MM.1S (cell line): ENCODE results near the gene OSBPL8.

ENCODE experiments used
- DNase-seq: peaks from one replicate; pipeline ENCODE4 v3.0.0-alpha.2; 2015
- H2AFZ ChIP-seq: fragments of 300-600 bp; sonication (generic); 2 replicates; pipeline ENCODE4 v1.6.0; 2016; ENCODE audit warnings: antibody characterized with exemption, low read length
- H3F3A ChIP-seq: fragments of 300-600 bp; sonication (generic); 2 replicates; pipeline ENCODE4 v1.6.1; 2016; ENCODE audit warnings: mild to moderate bottlenecking, antibody characterized with exemption, low read length, moderate library complexity, mixed read lengths; ENCODE audit not compliant: insufficient read depth
- H3K27ac ChIP-seq: fragments of 300-600 bp; sonication (generic); 2 replicates; pipeline ENCODE4 v1.5.1; 2016; ENCODE audit warnings: mild to moderate bottlenecking, low read length
- H3K27me3 ChIP-seq: fragments of 300-600 bp; sonication (generic); replicated peaks from 2 replicates; pipeline ENCODE4 v1.6.0; 2016; ENCODE audit warnings: low read length; ENCODE audit not compliant: insufficient read depth
- H3K36me3 ChIP-seq: fragments of 300-600 bp; sonication (generic); replicated peaks from 2 replicates; pipeline ENCODE4 v1.6.1; 2016; ENCODE audit warnings: mild to moderate bottlenecking, low read length, mixed read lengths; ENCODE audit not compliant: insufficient read depth
- H3K4me1 ChIP-seq: fragments of 300-600 bp; sonication (generic); 2 replicates; pipeline ENCODE4 v1.6.1; 2016; ENCODE audit warnings: low read length, mixed read lengths
- H3K4me2 ChIP-seq: fragments of 300-600 bp; sonication (generic); 2 replicates; pipeline ENCODE4 v1.6.0; 2016; ENCODE audit warnings: low read depth, low read length
- H3K4me3 ChIP-seq: fragments of 300-600 bp; sonication (generic); 2 replicates; pipeline ENCODE4 v1.5.1; 2016; ENCODE audit warnings: low read length, mixed read lengths
- H3K79me2 ChIP-seq: fragments of 300-600 bp; sonication (generic); 2 replicates; pipeline ENCODE4 v1.6.1; 2016; ENCODE audit warnings: mixed run types, low read length, mixed read lengths
- H3K9ac ChIP-seq: fragments of 300-600 bp; sonication (generic); 2 replicates; pipeline ENCODE4 v1.6.1; 2016; ENCODE audit warnings: low read length, mixed read lengths
- H3K9me2 ChIP-seq: fragments of 300-600 bp; sonication (generic); replicated peaks from 2 replicates; pipeline ENCODE4 v1.6.1; 2016; ENCODE audit warnings: mild to moderate bottlenecking, low read length, mixed read lengths; ENCODE audit not compliant: insufficient read depth
- H3K9me3 ChIP-seq: fragments of 300-600 bp; sonication (generic); replicated peaks from 2 replicates; pipeline ENCODE4 v1.6.1; 2016; ENCODE audit warnings: mild to moderate bottlenecking, low read length, mixed read lengths; ENCODE audit not compliant: insufficient read depth
- H4K20me1 ChIP-seq: fragments of 300-600 bp; sonication (generic); 2 replicates; pipeline ENCODE4 v1.6.1; 2016; ENCODE audit warnings: mild to moderate bottlenecking, low read length, moderate library complexity, mixed read lengths; ENCODE audit not compliant: insufficient read depth
- EZH2 ChIP-seq: fragments of 300-600 bp; sonication (generic); optimal IDR thresholded peaks from 2 replicates; pipeline ENCODE3; 2017; ENCODE audit warnings: low read depth, mild to moderate bottlenecking, antibody characterized with exemption, low read length, mixed read lengths
- EZH2phosphoT487 ChIP-seq: fragments of 300-600 bp; sonication (generic); IDR thresholded peaks from 2 replicates; pipeline ENCODE4 v1.6.1; 2018; ENCODE audit warnings: antibody characterized with exemption, low read length
- TF ChIP-seq, protein P1 (sequence below): fragments of 300-600 bp; sonication (generic); IDR thresholded peaks from 2 replicates; pipeline ENCODE4 v1.5.1; 2016; ENCODE audit warnings: antibody characterized with exemption, low read length, mixed read lengths

Gene OSBPL8

GRCh38 chr12:76375939-76376338 lies 183.6 kb downstream of the OSBPL8 start:
- Histone ChIP-seq H3K9ac (no peak overlapping the region), H3K27me3 (no peaks in the 10 kb centered on the region), H3K4me3 (no peak overlapping the region), H3K9me3 (no peaks in the 10 kb centered on the region), H3K9me2 (no peaks in the 10 kb centered on the region), H4K20me1 (no peaks in the 10 kb centered on the region), H3K27ac (no peak overlapping the region), H3K4me2 (no peak overlapping the region), H2AFZ (no peak overlapping the region), H3K4me1 (no peaks in the 10 kb centered on the region), H3K79me2 (no peaks in the 10 kb centered on the region), H3F3A (no peaks in the 10 kb centered on the region), H3K36me3 (0 out of 2 replicates have a peak, but pooled peaks cover 4% of the 10 kb centered on the region)
- DNase-seq, result no peak
- TF ChIP-seq, protein P1, sequence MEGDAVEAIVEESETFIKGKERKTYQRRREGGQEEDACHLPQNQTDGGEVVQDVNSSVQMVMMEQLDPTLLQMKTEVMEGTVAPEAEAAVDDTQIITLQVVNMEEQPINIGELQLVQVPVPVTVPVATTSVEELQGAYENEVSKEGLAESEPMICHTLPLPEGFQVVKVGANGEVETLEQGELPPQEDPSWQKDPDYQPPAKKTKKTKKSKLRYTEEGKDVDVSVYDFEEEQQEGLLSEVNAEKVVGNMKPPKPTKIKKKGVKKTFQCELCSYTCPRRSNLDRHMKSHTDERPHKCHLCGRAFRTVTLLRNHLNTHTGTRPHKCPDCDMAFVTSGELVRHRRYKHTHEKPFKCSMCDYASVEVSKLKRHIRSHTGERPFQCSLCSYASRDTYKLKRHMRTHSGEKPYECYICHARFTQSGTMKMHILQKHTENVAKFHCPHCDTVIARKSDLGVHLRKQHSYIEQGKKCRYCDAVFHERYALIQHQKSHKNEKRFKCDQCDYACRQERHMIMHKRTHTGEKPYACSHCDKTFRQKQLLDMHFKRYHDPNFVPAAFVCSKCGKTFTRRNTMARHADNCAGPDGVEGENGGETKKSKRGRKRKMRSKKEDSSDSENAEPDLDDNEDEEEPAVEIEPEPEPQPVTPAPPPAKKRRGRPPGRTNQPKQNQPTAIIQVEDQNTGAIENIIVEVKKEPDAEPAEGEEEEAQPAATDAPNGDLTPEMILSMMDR, result no peak
- TF ChIP-seq EZH2phosphoT487 (no peak), EZH2 (no peak)

DNA sequence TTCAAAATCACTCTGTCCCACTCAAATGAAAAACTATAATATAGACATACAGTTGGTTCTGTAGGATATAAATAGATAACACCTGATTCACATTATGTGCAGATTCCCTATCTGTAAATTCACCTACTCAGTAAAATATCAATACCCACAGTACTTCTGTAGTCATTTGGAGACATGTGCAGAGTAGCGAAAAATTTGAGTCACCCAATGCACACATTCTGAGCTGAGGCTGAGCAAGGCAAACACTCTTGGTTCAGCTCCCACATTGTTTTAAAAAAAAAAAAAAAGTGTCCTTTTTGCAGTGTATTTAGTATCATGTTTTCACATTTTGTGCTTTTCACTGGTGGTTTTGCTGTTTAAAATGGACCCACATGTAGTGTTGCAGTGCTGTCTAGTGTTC lies 184.1 kb downstream of the OSBPL8 start:
- Histone ChIP-seq H3K9ac (no peak overlapping the region), H3K27ac (no peak overlapping the region), H3K27me3 (no peaks in the 10 kb centered on the region), H3K4me2 (no peak overlapping the region), H4K20me1 (no peaks in the 10 kb centered on the region), H3K36me3 (0 out of 2 replicates have a peak, but pooled peaks cover 4% of the 10 kb centered on the region), H3K4me3 (no peak overlapping the region), H3K4me1 (no peaks in the 10 kb centered on the region), H3K9me3 (no peaks in the 10 kb centered on the region), H3K9me2 (no peaks in the 10 kb centered on the region), H2AFZ (no peak overlapping the region), H3F3A (no peaks in the 10 kb centered on the region), H3K79me2 (no peaks in the 10 kb centered on the region)
- no peak for DNase-seq
- no peak for TF ChIP-seq EZH2
- TF ChIP-seq EZH2phosphoT487, result no peak
- TF ChIP-seq, protein P1, result no peak

- H3K27ac ChIP-seq, result no peak overlapping the region
- no peaks in the 10 kb centered on the region for H3K27me3 ChIP-seq
- no peak for TF ChIP-seq EZH2phosphoT487
- TF ChIP-seq, protein P1, result no peak
- TF ChIP-seq EZH2, result no peak
- H2AFZ ChIP-seq, result no peak overlapping the region
- H3K79me2 ChIP-seq, result no peaks in the 10 kb centered on the region
- H3K36me3 ChIP-seq, result 0 out of 2 replicates have a peak, but pooled peaks cover 4% of the 10 kb centered on the region
- no peaks in the 10 kb centered on the region for H3K9me2 ChIP-seq
- H3K4me2 ChIP-seq, result no peak overlapping the region
- no peaks in the 10 kb centered on the region for H4K20me1 ChIP-seq
- no peaks in the 10 kb centered on the region for H3K4me1 ChIP-seq
- H3K4me3 ChIP-seq, result no peak overlapping the region
- H3F3A ChIP-seq, result no peaks in the 10 kb centered on the region
- no peaks in the 10 kb centered on the region for H3K9me3 ChIP-seq
- H3K9ac ChIP-seq, result no peak overlapping the region
- no peak for DNase-seq
Measured at GRCh38 chr12:76374386-76375020, 185.1 kb downstream of the OSBPL8 start.
